Measurements from ENCODE around the gene CACNA1H. TPM values are rescaled to one million over a fixed set of nuclear protein-coding genes. Genes with fewer than 3 reads are reported as not detected.

The CACNA1H gene
- total RNA-seq, 1 experiment from 2014 or later = 24.3 TPM

DNA sequence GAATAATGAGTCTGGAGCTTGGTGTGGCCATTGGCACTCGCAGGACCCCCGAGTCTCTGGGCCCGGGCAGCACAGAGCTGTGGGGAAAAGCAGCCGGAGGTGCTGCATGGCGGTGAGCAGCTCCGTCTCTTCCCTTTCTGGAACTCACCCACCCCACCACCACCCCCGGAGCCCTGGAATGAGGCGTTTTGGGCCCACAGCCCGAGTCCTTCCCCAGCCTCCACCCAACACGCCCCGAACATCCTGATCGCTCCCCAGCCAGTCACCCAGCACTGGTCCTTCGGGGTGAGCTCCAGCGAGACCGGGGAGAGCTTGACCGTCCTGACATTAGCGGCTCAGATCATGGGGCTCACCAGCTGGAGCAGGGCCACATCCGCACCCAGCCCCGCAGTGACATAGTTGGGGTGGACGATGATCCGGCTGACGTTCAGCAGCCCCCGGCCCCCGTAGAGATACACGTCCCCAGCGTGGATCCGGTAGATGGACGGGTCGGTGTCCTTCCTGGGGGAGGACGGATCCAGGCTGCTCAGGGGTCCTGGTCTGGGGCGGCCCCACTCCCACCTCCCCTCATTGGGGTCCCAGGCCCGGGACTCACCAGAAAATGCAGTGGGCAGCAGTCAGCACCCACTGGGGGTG is 109.4 kb downstream of the CACNA1H start:
- Histone ChIP-seq H3K36me3 (ENCODE audit: control insufficient read depth in 1 of 2, insufficient read depth in 2 of 2, low read length in 2 of 2) (no peaks in the 10 kb centered on the region), H3K9me3 (ENCODE audit: control insufficient read depth in 1 of 2, insufficient read depth in 1 of 2, low read depth in 1 of 2, low read length in 2 of 2) (no peaks in the 10 kb centered on the region; a peak in 1 of 4 replicates), H3K9me2 (ENCODE audit: insufficient read depth) (no peaks in the 10 kb centered on the region), H3K27me3 (ENCODE audit: insufficient read depth, low read length) (peaks cover 4% of the 10 kb centered on the region; the same call in 1 of the 2 replicates), H3K4me1 (ENCODE audit: control insufficient read depth in 1 of 2, insufficient read depth in 2 of 2, low read length in 2 of 2) (peaks cover 4 to 13% of the 10 kb centered on the region in 2 experiments; a peak in 3 of 4 replicates), H3K4me3 (replicated peaks in 1 of 2; ENCODE audit: low read depth in 1 of 2, low read length in 2 of 2) (no peak overlapping the region), H2AFZ (ENCODE audit: low read depth, low read length, poor library complexity, severe bottlenecking) (no peak overlapping the region), H4K20me1 (ENCODE audit: insufficient read depth) (no peaks in the 10 kb centered on the region), H3K27ac (ENCODE audit: low read depth, low read length) (no peak overlapping the region), H3K79me2 (ENCODE audit: insufficient read depth, low read length) (no peaks in the 10 kb centered on the region), H3K9ac (ENCODE audit: low read length) (no peak overlapping the region), H3K4me2 (ENCODE audit: low read length) (no peak overlapping the region)
- BruUV-seq (replicated peaks) = no TSS peak
- CTCF ChIA-PET = no interaction called here
- intact Hi-C loops (cut with micrococcal nuclease) = no loop called here
- ATAC-seq = no peak
- no peak for DNase-seq (ENCODE audit: low read depth, low spot score)
- TF ChIP-seq SRF (IDR thresholded peaks at IDR 0.05; ENCODE audit: low read depth) (no peak), POLR2A (IDR thresholded peaks at IDR 0.05; ENCODE audit: borderline replicate concordance, extremely low read depth, insufficient read depth, insufficient read length) (no peak), JUND (IDR thresholded peaks at IDR 0.05) (no peak), SIN3A (IDR thresholded peaks at IDR 0.05; ENCODE audit: low read depth) (no peak), ELF1 (IDR thresholded peaks at IDR 0.05; ENCODE audit: borderline replicate concordance, low read depth) (no peak), CEBPB (IDR thresholded peaks at IDR 0.05; ENCODE audit: low read depth) (no peak), SP1 (IDR thresholded peaks at IDR 0.05; ENCODE audit: low read depth) (no peak), EZH2phosphoT487 (IDR thresholded peaks at IDR 0.05; ENCODE audit: borderline replicate concordance) (no peak), TCF7L2 (IDR thresholded peaks at IDR 0.05; ENCODE audit: borderline replicate concordance, extremely low read depth, insufficient read depth, insufficient read length) (no peak), MAX (IDR thresholded peaks at IDR 0.05) (no peak), CBX3 (IDR thresholded peaks at IDR 0.05; ENCODE audit: low read depth) (no peak)
- TF ChIP-seq, protein P1, sequence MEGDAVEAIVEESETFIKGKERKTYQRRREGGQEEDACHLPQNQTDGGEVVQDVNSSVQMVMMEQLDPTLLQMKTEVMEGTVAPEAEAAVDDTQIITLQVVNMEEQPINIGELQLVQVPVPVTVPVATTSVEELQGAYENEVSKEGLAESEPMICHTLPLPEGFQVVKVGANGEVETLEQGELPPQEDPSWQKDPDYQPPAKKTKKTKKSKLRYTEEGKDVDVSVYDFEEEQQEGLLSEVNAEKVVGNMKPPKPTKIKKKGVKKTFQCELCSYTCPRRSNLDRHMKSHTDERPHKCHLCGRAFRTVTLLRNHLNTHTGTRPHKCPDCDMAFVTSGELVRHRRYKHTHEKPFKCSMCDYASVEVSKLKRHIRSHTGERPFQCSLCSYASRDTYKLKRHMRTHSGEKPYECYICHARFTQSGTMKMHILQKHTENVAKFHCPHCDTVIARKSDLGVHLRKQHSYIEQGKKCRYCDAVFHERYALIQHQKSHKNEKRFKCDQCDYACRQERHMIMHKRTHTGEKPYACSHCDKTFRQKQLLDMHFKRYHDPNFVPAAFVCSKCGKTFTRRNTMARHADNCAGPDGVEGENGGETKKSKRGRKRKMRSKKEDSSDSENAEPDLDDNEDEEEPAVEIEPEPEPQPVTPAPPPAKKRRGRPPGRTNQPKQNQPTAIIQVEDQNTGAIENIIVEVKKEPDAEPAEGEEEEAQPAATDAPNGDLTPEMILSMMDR (IDR thresholded peaks at IDR 0.05 in 2 of 3, conservative IDR thresholded peaks at IDR 0.05 in 1 of 3; ENCODE audit: borderline replicate concordance in 1 of 3, insufficient read depth in 1 of 3, low read depth in 2 of 3, low read length in 2 of 3) = no peak
- TF ChIP-seq, protein P2, sequence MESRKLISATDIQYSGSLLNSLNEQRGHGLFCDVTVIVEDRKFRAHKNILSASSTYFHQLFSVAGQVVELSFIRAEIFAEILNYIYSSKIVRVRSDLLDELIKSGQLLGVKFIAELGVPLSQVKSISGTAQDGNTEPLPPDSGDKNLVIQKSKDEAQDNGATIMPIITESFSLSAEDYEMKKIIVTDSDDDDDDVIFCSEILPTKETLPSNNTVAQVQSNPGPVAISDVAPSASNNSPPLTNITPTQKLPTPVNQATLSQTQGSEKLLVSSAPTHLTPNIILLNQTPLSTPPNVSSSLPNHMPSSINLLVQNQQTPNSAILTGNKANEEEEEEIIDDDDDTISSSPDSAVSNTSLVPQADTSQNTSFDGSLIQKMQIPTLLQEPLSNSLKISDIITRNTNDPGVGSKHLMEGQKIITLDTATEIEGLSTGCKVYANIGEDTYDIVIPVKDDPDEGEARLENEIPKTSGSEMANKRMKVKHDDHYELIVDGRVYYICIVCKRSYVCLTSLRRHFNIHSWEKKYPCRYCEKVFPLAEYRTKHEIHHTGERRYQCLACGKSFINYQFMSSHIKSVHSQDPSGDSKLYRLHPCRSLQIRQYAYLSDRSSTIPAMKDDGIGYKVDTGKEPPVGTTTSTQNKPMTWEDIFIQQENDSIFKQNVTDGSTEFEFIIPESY (IDR thresholded peaks at IDR 0.05; ENCODE audit: extremely low read depth, insufficient replicate concordance, low read length) = no peak
- TF ChIP-seq, protein P3, sequence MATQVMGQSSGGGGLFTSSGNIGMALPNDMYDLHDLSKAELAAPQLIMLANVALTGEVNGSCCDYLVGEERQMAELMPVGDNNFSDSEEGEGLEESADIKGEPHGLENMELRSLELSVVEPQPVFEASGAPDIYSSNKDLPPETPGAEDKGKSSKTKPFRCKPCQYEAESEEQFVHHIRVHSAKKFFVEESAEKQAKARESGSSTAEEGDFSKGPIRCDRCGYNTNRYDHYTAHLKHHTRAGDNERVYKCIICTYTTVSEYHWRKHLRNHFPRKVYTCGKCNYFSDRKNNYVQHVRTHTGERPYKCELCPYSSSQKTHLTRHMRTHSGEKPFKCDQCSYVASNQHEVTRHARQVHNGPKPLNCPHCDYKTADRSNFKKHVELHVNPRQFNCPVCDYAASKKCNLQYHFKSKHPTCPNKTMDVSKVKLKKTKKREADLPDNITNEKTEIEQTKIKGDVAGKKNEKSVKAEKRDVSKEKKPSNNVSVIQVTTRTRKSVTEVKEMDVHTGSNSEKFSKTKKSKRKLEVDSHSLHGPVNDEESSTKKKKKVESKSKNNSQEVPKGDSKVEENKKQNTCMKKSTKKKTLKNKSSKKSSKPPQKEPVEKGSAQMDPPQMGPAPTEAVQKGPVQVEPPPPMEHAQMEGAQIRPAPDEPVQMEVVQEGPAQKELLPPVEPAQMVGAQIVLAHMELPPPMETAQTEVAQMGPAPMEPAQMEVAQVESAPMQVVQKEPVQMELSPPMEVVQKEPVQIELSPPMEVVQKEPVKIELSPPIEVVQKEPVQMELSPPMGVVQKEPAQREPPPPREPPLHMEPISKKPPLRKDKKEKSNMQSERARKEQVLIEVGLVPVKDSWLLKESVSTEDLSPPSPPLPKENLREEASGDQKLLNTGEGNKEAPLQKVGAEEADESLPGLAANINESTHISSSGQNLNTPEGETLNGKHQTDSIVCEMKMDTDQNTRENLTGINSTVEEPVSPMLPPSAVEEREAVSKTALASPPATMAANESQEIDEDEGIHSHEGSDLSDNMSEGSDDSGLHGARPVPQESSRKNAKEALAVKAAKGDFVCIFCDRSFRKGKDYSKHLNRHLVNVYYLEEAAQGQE (IDR thresholded peaks at IDR 0.05; ENCODE audit: low read depth) = no peak
- POLR2A ChIA-PET = no interaction called here
- RAD21 ChIA-PET (ENCODE audit: low non-redundant PET in 1 of 2, low total read pairs in 2 of 2, uncharacterized antibody in 2 of 2, unreplicated experiment in 2 of 2) = no interaction called here
